ENCODE data around the gene PSMG4.
A peak's percentile ranks its signal among the peaks of the same experiment; 100 is the strongest.

Gene PSMG4

GRCh38 chr6:3252369-3252768, 6.4 kb upstream of the PSMG4 start:
- DNase-seq: no peak

DNA sequence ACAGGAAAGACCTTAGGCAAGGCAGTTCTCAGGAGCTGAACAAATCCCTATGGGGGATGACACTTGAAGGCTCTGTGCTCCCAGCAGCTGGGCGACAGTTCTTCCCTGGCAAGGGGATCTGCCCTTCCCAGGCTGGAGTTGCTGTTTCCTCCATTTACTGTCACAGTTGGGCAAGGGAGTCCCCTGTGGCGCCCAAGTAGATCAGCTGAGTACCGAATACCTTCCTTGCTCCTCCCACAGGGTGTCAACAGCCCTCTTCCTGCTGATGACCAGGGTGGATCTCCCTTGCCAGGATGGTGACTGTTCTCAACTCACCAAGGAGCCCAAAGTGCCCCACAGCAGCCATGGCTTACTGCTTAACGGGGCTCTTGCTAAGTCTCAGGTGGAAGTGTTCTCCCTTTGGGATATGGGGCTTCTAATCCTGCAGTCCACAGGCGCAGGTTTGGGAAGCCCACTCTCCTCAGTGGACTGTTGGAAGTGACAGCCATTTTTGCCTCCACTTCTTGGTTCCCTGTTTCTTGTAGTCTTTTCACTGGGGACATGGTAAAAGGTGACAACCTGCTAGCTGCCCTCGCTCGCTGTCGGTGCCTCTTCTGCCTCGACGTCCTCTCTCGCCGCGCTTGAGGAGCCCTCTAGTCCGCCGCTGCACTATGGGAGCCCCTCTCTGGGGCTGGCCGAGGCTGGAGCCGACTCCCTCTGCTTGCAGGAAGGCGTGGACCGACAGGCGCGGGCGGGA, 5.7 kb upstream of the PSMG4 start:
- DNase-seq: no peak

- DNase-seq: no peak
These were observed 5.2 kb upstream of the PSMG4 start for GRCh38 chr6:3253597-3253961.

DNA sequence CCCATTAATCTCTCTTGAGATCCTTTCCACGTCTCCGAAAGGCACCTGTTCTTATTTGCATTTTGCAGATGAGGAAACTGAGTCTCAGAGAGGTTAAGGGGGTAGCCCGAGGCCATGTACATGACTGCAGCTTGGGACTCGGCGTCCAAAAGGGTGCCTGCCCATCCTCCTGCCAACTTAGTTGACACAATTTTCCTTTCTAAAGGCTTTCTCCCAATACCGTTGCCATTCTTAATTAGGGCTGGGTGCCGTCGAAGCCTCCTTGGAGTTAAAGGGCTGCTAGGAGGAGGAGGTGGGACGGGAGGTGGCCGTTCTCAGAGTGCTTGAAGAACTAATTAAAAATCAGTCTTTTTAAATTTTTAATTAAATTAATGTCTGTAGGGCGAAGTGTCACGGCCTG, 546 bp upstream of the PSMG4 start:
- no peak for DNase-seq

GRCh38 chr6:3259491-3259958, 778 bp downstream of the PSMG4 start:
- peak; percentile 62 for DNase-seq

GRCh38 chr6:3260296-3260695, 1.5 kb downstream of the PSMG4 start:
- no peak for DNase-seq

GRCh38 chr6:3260772-3261517, 2.2 kb downstream of the PSMG4 start:
- DNase-seq: no peak

- DNase-seq: no peak
These were observed 2.7 kb downstream of the PSMG4 start for GRCh38 chr6:3261518-3261820.

GRCh38 chr6:3261921-3262320, 3.2 kb downstream of the PSMG4 start:
- DNase-seq: no peak

- no peak for DNase-seq
These were observed 4.3 kb downstream of the PSMG4 start for GRCh38 chr6:3263096-3263495.

DNA sequence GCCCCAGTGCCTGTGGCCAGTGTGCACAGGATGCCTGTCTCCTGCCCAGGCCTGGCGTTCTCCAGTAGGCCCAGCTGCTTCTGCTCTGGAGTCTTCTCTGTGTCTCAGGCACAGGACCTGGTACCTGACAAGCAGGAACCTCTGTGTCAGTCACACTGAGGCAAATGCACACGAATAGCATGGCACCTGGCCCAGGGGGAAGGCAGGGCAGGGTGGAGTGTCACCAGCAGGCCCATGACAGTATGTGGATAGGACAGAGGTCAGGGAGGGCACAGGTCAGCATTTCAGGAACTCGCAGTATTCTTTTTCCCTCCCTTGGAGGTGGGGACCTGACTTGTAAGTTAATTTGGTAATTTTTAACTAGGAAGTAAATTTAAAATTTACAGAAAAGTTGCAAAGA, 5.6 kb downstream of the PSMG4 start:
- no peak for DNase-seq

DNA sequence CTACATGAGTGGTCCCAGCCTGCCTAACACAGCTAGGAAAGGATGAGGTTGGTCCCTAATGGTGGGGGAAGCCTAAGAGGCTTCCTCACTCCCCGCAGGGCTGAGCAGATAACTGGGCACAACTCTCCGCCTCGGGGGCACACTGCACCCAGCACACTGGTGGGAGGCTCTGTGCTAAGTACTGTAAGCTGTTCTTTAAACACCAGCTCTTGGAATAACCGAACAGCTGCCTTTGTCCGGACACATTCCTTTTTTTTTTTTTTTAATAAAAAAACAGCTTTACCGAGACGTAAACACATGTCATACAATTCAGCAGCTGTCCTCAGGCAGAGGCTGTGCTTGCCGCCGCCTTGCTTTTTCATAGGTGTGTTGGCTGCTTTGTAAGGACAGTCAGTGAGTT, 6.9 kb downstream of the PSMG4 start:
- DNase-seq: no peak

DNA sequence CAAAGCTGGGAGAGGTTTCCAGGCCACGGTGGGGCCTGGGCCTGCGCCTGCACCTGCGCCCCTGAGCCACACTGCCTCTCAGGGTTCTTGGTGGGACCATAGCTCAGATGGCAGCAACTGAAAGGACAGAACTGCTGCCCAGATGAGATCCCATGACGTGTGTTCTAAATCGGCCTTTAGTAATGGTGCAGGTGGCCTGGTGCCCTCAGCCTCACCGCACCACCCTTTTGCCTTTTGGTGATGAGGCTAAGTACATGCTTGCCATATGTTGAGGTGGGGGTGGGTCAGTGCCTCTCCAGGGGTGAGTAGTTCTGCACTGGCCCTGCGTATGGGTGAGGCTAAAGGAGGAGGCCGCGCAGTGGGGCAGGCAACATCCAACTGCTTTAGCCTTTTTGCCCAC, 7.4 kb downstream of the PSMG4 start:
- no peak for DNase-seq

GRCh38 chr6:3267162-3267561, 8.4 kb downstream of the PSMG4 start:
- DNase-seq: no peak

GRCh38 chr6:3268680-3269079, 9.9 kb downstream of the PSMG4 start:
- no peak for DNase-seq

DNA sequence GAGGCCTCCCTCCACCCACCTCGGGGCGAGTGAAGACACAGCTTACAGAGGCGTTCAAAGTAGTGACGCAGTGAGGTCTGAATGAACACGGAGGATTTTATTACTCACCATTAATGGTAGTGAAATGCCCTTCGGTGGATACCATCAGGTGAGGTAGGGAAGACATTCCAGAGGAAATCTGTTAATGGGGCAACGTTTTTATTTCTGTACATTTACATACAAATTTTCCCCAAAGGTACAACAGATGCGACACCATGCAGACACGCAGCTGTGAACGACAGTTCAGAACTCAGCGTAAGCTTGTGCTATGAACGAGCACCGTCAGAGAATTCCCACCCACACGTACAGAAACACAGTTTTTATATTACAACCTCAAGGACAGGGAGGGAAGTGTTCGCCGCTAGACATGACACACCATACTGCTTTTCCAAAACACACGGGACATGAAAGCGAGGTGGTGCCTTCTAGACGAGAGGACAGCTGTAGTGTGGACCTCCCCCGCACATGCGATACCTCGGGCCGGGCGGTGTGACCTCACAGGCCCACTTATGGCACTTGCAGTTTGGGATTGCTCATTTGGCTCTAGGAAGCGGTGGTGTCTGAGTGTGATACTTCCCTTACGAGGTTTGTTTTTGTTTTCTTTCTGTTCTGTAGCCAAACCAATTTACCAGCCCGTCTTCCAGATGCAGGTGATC, 10.7 kb downstream of the PSMG4 start:
- no peak for DNase-seq

- no peak for DNase-seq
These were observed 11.5 kb downstream of the PSMG4 start for GRCh38 chr6:3270258-3270657.

- DNase-seq: no peak
These were observed 13.0 kb downstream of the PSMG4 start for GRCh38 chr6:3271756-3272155.

DNA sequence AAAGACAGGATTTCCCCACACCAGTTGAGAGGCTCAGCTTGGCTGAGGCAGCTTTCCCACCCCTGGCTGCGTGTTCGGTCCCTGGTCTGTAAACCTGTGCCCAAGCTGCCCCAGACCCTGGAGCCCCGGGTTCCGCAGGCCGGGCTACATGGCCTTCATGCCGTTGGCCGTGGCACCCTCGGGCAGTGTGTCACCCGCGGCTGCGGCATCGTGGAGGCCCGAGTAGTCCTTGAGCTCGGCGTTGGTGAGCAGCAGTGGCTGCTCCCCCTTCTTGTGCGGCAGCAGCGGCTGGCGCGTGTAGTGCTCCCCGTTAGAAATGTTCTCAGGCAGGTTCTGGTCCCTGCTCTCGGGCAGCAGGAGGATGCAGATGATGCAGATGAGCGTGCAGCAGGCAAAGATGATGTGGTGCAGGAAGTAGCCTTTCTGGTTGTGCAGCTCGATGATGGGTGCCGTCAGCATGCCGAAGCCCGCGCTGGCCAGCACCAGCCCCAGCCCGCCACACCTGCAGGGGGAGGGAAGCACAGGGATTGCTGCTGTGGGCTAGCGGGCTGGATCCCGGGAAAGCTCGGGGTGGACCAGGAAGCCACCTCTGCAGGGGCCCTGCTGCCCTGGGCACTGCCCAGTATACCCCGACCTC, 14.3 kb downstream of the PSMG4 start:
- DNase-seq: no peak

DNA sequence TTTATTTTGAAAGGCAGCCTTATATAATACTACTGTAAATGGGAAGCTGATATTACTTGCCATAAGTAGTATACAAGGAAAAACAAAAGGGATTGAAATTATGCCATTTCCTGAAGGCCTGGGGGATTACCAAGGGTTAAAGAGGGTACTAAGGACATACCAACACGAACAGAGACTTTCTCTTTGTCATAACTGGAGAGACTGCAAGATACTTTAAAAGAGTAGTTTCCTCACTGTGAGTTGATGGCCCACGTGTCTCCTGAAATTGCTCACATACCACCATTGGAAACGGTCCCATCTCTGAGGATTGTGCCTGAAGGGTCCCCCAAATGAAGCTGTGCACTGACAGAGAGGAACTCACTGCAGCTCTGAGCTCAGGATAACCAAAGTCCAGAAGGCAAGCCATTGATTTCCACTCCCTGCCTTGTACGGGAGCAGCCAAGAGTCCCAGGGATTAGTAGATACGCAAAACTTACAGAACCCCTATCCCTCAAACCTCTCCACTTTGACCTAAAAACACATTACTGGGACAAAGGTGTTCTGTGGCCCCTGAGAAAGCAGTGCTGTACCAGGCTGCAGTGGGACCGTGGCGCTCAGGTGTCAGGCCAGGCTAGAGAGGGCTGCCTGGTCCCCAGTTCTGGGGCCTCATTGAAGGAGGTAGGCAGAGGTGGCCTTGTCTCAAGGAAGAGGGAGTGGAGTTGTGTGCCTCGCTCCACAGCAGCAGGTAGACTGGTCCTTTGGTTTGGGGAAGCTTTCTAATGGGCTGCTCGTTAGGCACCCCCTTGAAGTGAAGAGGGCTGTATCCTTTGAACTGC, 15.2 kb downstream of the PSMG4 start:
- no peak for DNase-seq

DNA sequence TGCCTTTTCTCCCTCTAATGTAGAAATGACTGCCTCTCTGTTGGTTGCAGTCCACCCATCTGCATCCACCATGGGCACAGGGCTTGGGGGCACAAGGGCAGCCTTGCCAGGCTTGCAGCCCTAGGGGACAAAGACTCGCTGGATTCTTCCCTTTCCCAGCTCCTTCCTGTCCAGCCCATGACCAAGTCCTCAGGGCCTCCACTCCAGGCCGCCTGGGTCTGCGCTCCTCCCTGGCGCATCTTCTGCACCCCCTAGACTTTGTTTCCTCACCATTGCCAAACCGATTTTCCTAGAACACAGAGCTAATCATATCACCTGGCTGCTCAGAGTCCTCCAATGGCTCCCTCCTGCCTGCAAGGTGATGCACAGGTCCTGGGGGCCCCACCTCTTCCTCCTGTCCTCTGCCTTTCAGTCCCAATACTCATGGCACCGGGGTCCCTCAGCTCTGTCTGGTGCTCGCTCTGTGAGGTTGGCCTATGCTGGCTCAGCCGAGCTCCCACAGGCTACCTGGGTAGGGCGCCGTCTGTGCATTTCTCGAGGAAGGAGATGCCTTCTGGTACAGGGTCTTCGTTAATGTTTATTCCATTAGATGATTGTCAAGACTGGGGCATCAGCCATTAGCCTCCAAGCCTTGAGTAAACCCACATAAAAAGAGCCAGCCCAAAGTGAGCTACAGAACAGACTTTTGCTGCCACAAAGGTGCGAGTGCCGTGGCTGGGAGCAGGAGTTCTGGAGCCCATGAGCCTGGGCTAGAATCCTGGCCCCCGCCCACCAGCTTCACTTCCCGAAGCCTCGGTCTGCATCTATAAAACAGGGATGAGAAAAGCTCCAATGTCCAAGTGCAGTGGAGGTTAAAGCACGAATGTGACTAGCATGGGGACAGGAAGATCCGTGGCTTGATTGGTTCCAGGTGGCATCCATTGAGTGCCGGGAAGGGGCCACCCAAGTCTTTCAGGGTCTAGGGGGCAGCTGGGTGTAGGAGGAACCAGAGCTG, 17.7 kb downstream of the PSMG4 start:
- no peak for DNase-seq
